Measurements from ENCODE around the gene ADAMTS3. TPM values are rescaled to one million over a fixed set of nuclear protein-coding genes. Genes with fewer than 3 reads are reported as not detected.

ADAMTS3 gene
- total RNA-seq, 2 experiments from 2014 or later = not detected

- no peaks in the 10 kb centered on the region for H3K9me3 ChIP-seq (ENCODE audit: low read length)
Observed at GRCh38 chr4:72432282-72432681, 136.7 kb downstream of the ADAMTS3 start.

GRCh38 chr4:72430988-72431387, 138.0 kb downstream of the ADAMTS3 start:
- ChIA-PET CTCF (ENCODE audit: unreplicated experiment) (no interaction called here), POLR2A (no interaction called here)
- no peak for DNase-seq (ENCODE audit: low spot score)
- Histone ChIP-seq H4K20me1 (ENCODE audit: insufficient read depth, low read length) (no peaks in the 10 kb centered on the region), H3K9me2 (ENCODE audit: insufficient read depth, low read length) (no peaks in the 10 kb centered on the region), H3K79me2 (ENCODE audit: insufficient read depth, low read depth, low read length) (no peaks in the 10 kb centered on the region), H3K4me2 (ENCODE audit: low read length) (no peak overlapping the region), H2AFZ (ENCODE audit: low read length) (no peak overlapping the region), H3K4me1 (ENCODE audit: insufficient read depth, low read length, poor library complexity, severe bottlenecking) (no peaks in the 10 kb centered on the region), H3K36me3 (ENCODE audit: insufficient read depth, low read length) (no peaks in the 10 kb centered on the region), H3K27ac (ENCODE audit: low read depth, low read length, poor library complexity, severe bottlenecking) (no peak overlapping the region), H3K9me3 (ENCODE audit: low read length) (no peaks in the 10 kb centered on the region), H3K4me3 (ENCODE audit: low read depth, low read length, poor library complexity, severe bottlenecking) (no peak overlapping the region)
- no TSS peak for BruUV-seq (replicated peaks)
- intact Hi-C loops (cut with micrococcal nuclease; ENCODE audit: unreplicated experiment) = no loop called here
- TF ChIP-seq CTCF (conservative IDR thresholded peaks at IDR 0.05; ENCODE audit: low read length) (no peak), EZH2phosphoT487 (IDR thresholded peaks at IDR 0.05; ENCODE audit: borderline replicate concordance, low read depth, low read length) (no peak)

More at GRCh38 chr4:72432282-72432681, 136.7 kb downstream of the ADAMTS3 start:
- H4K20me1 ChIP-seq (ENCODE audit: insufficient read depth, low read length) = no peaks in the 10 kb centered on the region
- H3K4me3 ChIP-seq (ENCODE audit: low read depth, low read length, poor library complexity, severe bottlenecking) = no peak overlapping the region
- H3K27ac ChIP-seq (ENCODE audit: low read depth, low read length, poor library complexity, severe bottlenecking) = no peak overlapping the region
- H3K9me2 ChIP-seq (ENCODE audit: insufficient read depth, low read length) = no peaks in the 10 kb centered on the region
- intact Hi-C loops (cut with micrococcal nuclease; ENCODE audit: unreplicated experiment) = no loop called here
- H3K36me3 ChIP-seq (ENCODE audit: insufficient read depth, low read length) = no peaks in the 10 kb centered on the region
- H2AFZ ChIP-seq (ENCODE audit: low read length) = no peak overlapping the region
- TF ChIP-seq CTCF (conservative IDR thresholded peaks at IDR 0.05; ENCODE audit: low read length) (no peak), EZH2phosphoT487 (IDR thresholded peaks at IDR 0.05; ENCODE audit: borderline replicate concordance, low read depth, low read length) (no peak)
- H3K4me1 ChIP-seq (ENCODE audit: insufficient read depth, low read length, poor library complexity, severe bottlenecking) = no peaks in the 10 kb centered on the region
- H3K4me2 ChIP-seq (ENCODE audit: low read length) = no peak overlapping the region
- no peaks in the 10 kb centered on the region for H3K79me2 ChIP-seq (ENCODE audit: insufficient read depth, low read depth, low read length)
- POLR2A ChIA-PET = interaction anchor here (1.0 kb wide), 1 partner anchor 10 kb away, joined by 3 read pairs; no protein-coding TSS in a partner anchor
- CTCF ChIA-PET (ENCODE audit: unreplicated experiment) = no interaction called here
- no peak for DNase-seq (ENCODE audit: low spot score)
- no TSS peak for BruUV-seq (replicated peaks)

GRCh38 chr4:72430050-72430449, 139.0 kb downstream of the ADAMTS3 start:
- Histone ChIP-seq H2AFZ (ENCODE audit: low read length) (no peak overlapping the region), H3K27ac (ENCODE audit: low read depth, low read length, poor library complexity, severe bottlenecking) (no peak overlapping the region), H3K4me2 (ENCODE audit: low read length) (no peak overlapping the region), H3K9me3 (ENCODE audit: low read length) (no peaks in the 10 kb centered on the region), H3K79me2 (ENCODE audit: insufficient read depth, low read depth, low read length) (no peaks in the 10 kb centered on the region), H4K20me1 (ENCODE audit: insufficient read depth, low read length) (no peaks in the 10 kb centered on the region), H3K4me1 (ENCODE audit: insufficient read depth, low read length, poor library complexity, severe bottlenecking) (no peaks in the 10 kb centered on the region), H3K4me3 (ENCODE audit: low read depth, low read length, poor library complexity, severe bottlenecking) (no peak overlapping the region), H3K36me3 (ENCODE audit: insufficient read depth, low read length) (no peaks in the 10 kb centered on the region), H3K9me2 (ENCODE audit: insufficient read depth, low read length) (no peaks in the 10 kb centered on the region)
- ChIA-PET CTCF (ENCODE audit: unreplicated experiment) (no interaction called here), POLR2A (no interaction called here)
- BruUV-seq (replicated peaks) = no TSS peak
- no peak for DNase-seq (ENCODE audit: low spot score)
- intact Hi-C loops (cut with micrococcal nuclease; ENCODE audit: unreplicated experiment) = no loop called here
- TF ChIP-seq CTCF (conservative IDR thresholded peaks at IDR 0.05; ENCODE audit: low read length) = no peak
- no peak for TF ChIP-seq EZH2phosphoT487 (IDR thresholded peaks at IDR 0.05; ENCODE audit: borderline replicate concordance, low read depth, low read length)

Data from OCI-LY7 (cell line).